A549 (cell line): ENCODE results near the gene VPS13A. TPM values are rescaled to one million over a fixed set of nuclear protein-coding genes. Genes with fewer than 3 reads are reported as not detected.
A peak's percentile ranks its signal among the peaks of the same experiment; 100 is the strongest.

Experiments
- ATAC-seq, 2 experiments: fragments of 200-7000 bp in 1 of 2; fragments of >200 bp in 1 of 2; cut with Nextera tagmentation in 1 of 2; cut with Tn5 transposase in 1 of 2; 3 replicates each; pipeline versions ENCODE4 v1.8.0 to v1.9.1; 2018 to 2020; ENCODE audit warnings: mild to moderate bottlenecking in 1 of 2, moderate library complexity in 1 of 2
- CTCF ChIA-PET: fragments of 300-600 bp; sonication (Branson Sonifier 250); formaldehyde crosslinking; extraction: SDS; loops from one replicate; lab custom pipeline; 2021; ENCODE audit warnings: antibody characterized with exemption, inconsistent platforms; lab: Yijun Ruan, JAX
- POLR2A ChIA-PET: fragments of 350-600 bp; formaldehyde crosslinking; extraction: SDS; loops from one replicate; lab custom pipeline; 2021; ENCODE audit warnings: antibody characterized with exemption, inconsistent platforms; lab: Yijun Ruan, JAX
- DNase-seq, 2 experiments: peaks; one replicate each; pipeline versions ENCODE4 v3.0.0 to v3.0.0-alpha.2; 2011 to 2016; ENCODE audit warnings: low read depth in 1 of 2, low spot score in 1 of 2
- FAIRE-seq: peaks from 2 replicates; lab custom pipeline; 2011; peaks lifted over from hg19 to GRCh38; lab: Jason Lieb, UNC
- H3K27ac ChIP-seq, 2 experiments: fragments of >200 bp; sonication (Bioruptor Twin); formaldehyde crosslinking; 3 replicates each; pipeline ENCODE4 v1.5.1; 2016 to 2017
- H3K4me1 ChIP-seq: fragments of >200 bp; sonication (Bioruptor Twin); formaldehyde crosslinking; 3 replicates; pipeline ENCODE4 v1.6.1; 2016
- H3K4me2 ChIP-seq: fragments of >200 bp; sonication (Bioruptor Twin); formaldehyde crosslinking; 3 replicates; pipeline ENCODE4 v1.6.1; 2016
- H3K4me3 ChIP-seq: fragments of >200 bp; sonication (Bioruptor Twin); formaldehyde crosslinking; 3 replicates; pipeline ENCODE4 v1.5.1; 2016
- H3K9me3 ChIP-seq: fragments of >200 bp; sonication (Bioruptor Twin); formaldehyde crosslinking; 3 replicates; pipeline ENCODE4 v1.6.1; 2016
- ATOH8 ChIP-seq: fragments of 250-450 bp; sonication (Bioruptor Pico); IDR thresholded peaks from 2 replicates; pipeline ENCODE4 v1.5.0; 2020; ENCODE audit warnings: low read depth, mild to moderate bottlenecking, moderate library complexity
- CBX2 ChIP-seq: fragments of 200-600 bp; sonication (generic); IDR thresholded peaks from 2 replicates; pipeline ENCODE4 v1.6.1; 2016; ENCODE audit warnings: low read depth, mild to moderate bottlenecking, borderline replicate concordance
- CEBPB ChIP-seq, 2 experiments: fragments of >200 bp in 1 of 2; sonication (Bioruptor Twin) in 1 of 2; formaldehyde crosslinking in 1 of 2; IDR thresholded peaks; 2 replicates each; pipeline ENCODE4 v1.6.1; 2012 to 2016
- EHMT2 ChIP-seq: fragments of 200-600 bp; sonication (generic); IDR thresholded peaks from 2 replicates; pipeline ENCODE4 v1.6.1; 2016; ENCODE audit warnings: antibody characterized with exemption, low read depth, mild to moderate bottlenecking, moderate library complexity
- EP300 ChIP-seq, 2 experiments: fragments of >200 bp; sonication (Bioruptor Twin); formaldehyde crosslinking; IDR thresholded peaks; 2 replicates in 1 of 2; 3 replicates in 1 of 2; pipeline ENCODE4 v1.6.1; 2016 to 2017
- ESRRA ChIP-seq: fragments of 150-350 bp; IDR thresholded peaks from 2 replicates; pipeline ENCODE4 v1.6.1; 2014; ENCODE audit warnings: mild to moderate bottlenecking, low read length, borderline replicate concordance
- HEYL ChIP-seq: fragments of 250-450 bp; sonication (Bioruptor Pico); IDR thresholded peaks from 2 replicates; pipeline ENCODE4 v1.8.0; 2021; ENCODE audit warnings: mild to moderate bottlenecking, moderate library complexity
- HOXB5 ChIP-seq: fragments of 250-450 bp; sonication (Bioruptor Pico); IDR thresholded peaks from 2 replicates; pipeline ENCODE4 v1.5.0; 2020; ENCODE audit warnings: mild to moderate bottlenecking, moderate library complexity
- KDM1A ChIP-seq: fragments of 200-600 bp; sonication (generic); IDR thresholded peaks from 2 replicates; pipeline ENCODE4 v1.6.1; 2016; ENCODE audit warnings: low read depth, mild to moderate bottlenecking
- KDM5A ChIP-seq: fragments of 200-600 bp; sonication (generic); IDR thresholded peaks from 2 replicates; pipeline ENCODE4 v1.6.1; 2016; ENCODE audit warnings: antibody characterized with exemption, mild to moderate bottlenecking
- MAFK ChIP-seq: fragments of 450-650 bp; IDR thresholded peaks from 2 replicates; pipeline ENCODE4 v1.6.1; 2014; ENCODE audit not compliant: partially characterized antibody
- MAX ChIP-seq: IDR thresholded peaks from 2 replicates; pipeline ENCODE4 v1.6.1; 2012
- PBX3 ChIP-seq: IDR thresholded peaks from 2 replicates; pipeline ENCODE4 v1.6.1; 2012
- PHF8 ChIP-seq: fragments of 200-600 bp; sonication (generic); IDR thresholded peaks from 2 replicates; pipeline ENCODE4 v1.6.1; 2016; ENCODE audit warnings: low read depth, mild to moderate bottlenecking, antibody characterized with exemption, moderate library complexity, borderline replicate concordance
- REST ChIP-seq: fragments of 200-600 bp; sonication (generic); IDR thresholded peaks from 2 replicates; pipeline ENCODE4 v1.6.1; 2016; ENCODE audit warnings: antibody characterized with exemption, mild to moderate bottlenecking, moderate library complexity
- RFX5 ChIP-seq: fragments of 450-650 bp; IDR thresholded peaks from 2 replicates; pipeline ENCODE4 v1.7.1; 2014; ENCODE audit warnings: antibody characterized with exemption, mild to moderate bottlenecking, moderate library complexity
- SMC3 ChIP-seq: fragments of >200 bp; sonication (Bioruptor Twin); formaldehyde crosslinking; IDR thresholded peaks from 3 replicates; pipeline ENCODE4 v1.6.1; 2018; ENCODE audit warnings: inconsistent platforms
- TP53 ChIP-seq: fragments of 250-450 bp; sonication (Bioruptor Pico); IDR thresholded peaks from 2 replicates; pipeline ENCODE4 v1.5.0; 2021; ENCODE audit warnings: mild to moderate bottlenecking, moderate library complexity
- WGBS: methylation state at CpG from one replicate; pipeline ENCODE4 v1.1.6; 2017; ENCODE audit errors: missing lambda C conversion rate; 5-methylcytosine and 5-hydroxymethylcytosine counted together
- polyA plus RNA-seq, 4 experiments: library from polyadenylated mRNA; depleted of rRNA in 3 of 4; stranded (reverse); fragments of >200 nt; fragmentation: RNase III in 1 of 4; extraction: RNeasy Plus Mini Kit Qiagen cat#74134 plus additional on column Dnase treatment in 1 of 4; gene quantifications; 2 replicates in 3 of 4; 3 replicates in 1 of 4; pipeline ENCODE4 v1.2.3, GENCODE V29; 2011 to 2017

VPS13A gene
- polyA plus RNA-seq, 2 of the 4 experiments (the other 2 are of a cell fraction): 12.3 to 66.6 TPM

- WGBS: 88% methylated on average over 1 of the region's 1 CpG
- DNase-seq (no peak), FAIRE-seq (no peak), ATAC-seq (no peak)
- Histone ChIP-seq H3K9me3 (no peaks in the 10 kb centered on the region), H3K4me1 (no peaks in the 10 kb centered on the region), H3K4me2 (no peak overlapping the region), H3K4me3 (no peak overlapping the region), H3K27ac (no peak overlapping the region)
- CTCF ChIA-PET: interaction anchor here (1.1 kb wide), 1 partner anchor 24 kb away, joined by 3 read pairs; no protein-coding TSS in a partner anchor
- TF ChIP-seq MAFK (peak; percentile 44), RFX5 (no peak)
- POLR2A ChIA-PET: no interaction called here
Measured at GRCh38 chr9:77316058-77316457, 138.7 kb downstream of the VPS13A start.

- DNase-seq: no peak
- ChIA-PET POLR2A (no interaction called here), CTCF (no interaction called here)
- Histone ChIP-seq H3K27ac (no peak overlapping the region), H3K4me2 (no peak overlapping the region), H3K9me3 (no peaks in the 10 kb centered on the region), H3K4me3 (no peak overlapping the region), H3K4me1 (no peaks in the 10 kb centered on the region)
- FAIRE-seq: no peak
- no peak for TF ChIP-seq HEYL
- no peak for TF ChIP-seq CBX2
- TF ChIP-seq MAFK: no peak
- no peak for TF ChIP-seq ESRRA
- TF ChIP-seq ATOH8: no peak
- TF ChIP-seq EP300 (IDR thresholded peaks at IDR 0.05): no peak
- TF ChIP-seq PHF8: no peak
- no peak for ATAC-seq
- 97% methylated on average over 5 of the region's 5 CpGs for WGBS
Measured at GRCh38 chr9:77325058-77325457, 147.7 kb downstream of the VPS13A start.

GRCh38 chr9:77328102-77328501, 150.8 kb downstream of the VPS13A start:
- H3K9me3 ChIP-seq: no peaks in the 10 kb centered on the region
- ATAC-seq (no peak), DNase-seq (no peak), FAIRE-seq (no peak)
- H3K4me3 ChIP-seq: no peak overlapping the region
- H3K4me1 ChIP-seq: no peaks in the 10 kb centered on the region
- H3K4me2 ChIP-seq: no peak overlapping the region
- no peak overlapping the region for H3K27ac ChIP-seq
- POLR2A ChIA-PET: no interaction called here
- WGBS: 52% methylated on average over 1 of the region's 1 CpG
- TF ChIP-seq CEBPB (IDR thresholded peaks at IDR 0.05) (no peak), HEYL (no peak), PHF8 (no peak), SMC3 (no peak), PBX3 (no peak), HOXB5 (CRISPR knock-in tag) (no peak), KDM1A (no peak), MAX (no peak), TP53 (no peak), KDM5A (no peak)
- CTCF ChIA-PET: interaction anchor here (0.6 to 1.5 kb wide), 3 partner anchors 9 to 128 kb away, joined by 3 read pairs; no protein-coding TSS in a partner anchor

- TF ChIP-seq REST: 0 out of 2 replicates have a peak, but pooled peaks have one; percentile 23
- no peak for TF ChIP-seq EHMT2
- ATAC-seq: no peak
Measured at GRCh38 chr9:77370064-77370463, 192.7 kb downstream of the VPS13A start.

More at GRCh38 chr9:77370064-77370463, 192.7 kb downstream of the VPS13A start:
- no peak for DNase-seq
- CTCF ChIA-PET: no interaction called here
- no peak overlapping the region for H3K4me3 ChIP-seq
- H3K4me1 ChIP-seq: no peaks in the 10 kb centered on the region
- H3K27ac ChIP-seq: no peak overlapping the region
- no peak overlapping the region for H3K4me2 ChIP-seq
- 94% methylated on average over 5 of the region's 5 CpGs for WGBS
- no peaks in the 10 kb centered on the region for H3K9me3 ChIP-seq
- FAIRE-seq: no peak
- POLR2A ChIA-PET: no interaction called here
